Measurements from ENCODE around the gene DHX35.

DNA sequence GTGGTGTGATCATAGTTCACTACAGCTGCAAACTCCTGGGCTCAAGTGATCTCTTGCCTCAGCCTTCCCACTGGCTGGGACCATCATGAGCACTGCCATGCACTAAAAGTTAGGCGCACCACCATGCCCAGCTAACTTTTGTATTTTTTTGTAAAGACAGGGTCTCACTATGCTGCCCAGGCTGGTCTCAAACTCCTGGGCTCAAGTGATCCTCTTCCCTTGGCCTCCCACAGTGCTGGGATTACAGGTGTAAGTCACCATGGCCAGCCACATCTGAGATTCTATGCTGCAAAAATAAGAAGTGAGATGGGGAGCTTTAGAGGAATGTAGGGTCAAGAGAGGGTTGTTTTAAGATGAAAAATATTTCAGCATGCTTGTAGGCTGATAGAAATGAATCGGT, 37.4 kb upstream of the DHX35 start:
- TF ChIP-seq CTCF (IDR thresholded peaks at IDR 0.05) (no peak), POLR2A (IDR thresholded peaks at IDR 0.05) (no peak)

Measured in lower leg skin (tissue), 3 donors.